Gastroesophageal sphincter (tissue), 3 donors: ENCODE measurements around the gene DACH1.
"Not testable (repeated sequence)": the region's sequence is repeated elsewhere in the genome, so short reads cannot be mapped to it uniquely, and the experiment has no call there.

Source experiments
- EP300 ChIP-seq: sonication (generic); formaldehyde crosslinking; IDR thresholded peaks from one replicate; pipeline ENCODE4 v1.6.1; 2017; ENCODE audit warnings: antibody characterized with exemption, mild to moderate bottlenecking
- POLR2A ChIP-seq, 2 donors: fragments of 450-650 bp; IDR thresholded peaks; one replicate each; pipeline ENCODE4 v1.6.1; 2017; ENCODE audit warnings: antibody characterized with exemption in 2 of 2, mild to moderate bottlenecking in 2 of 2, moderate library complexity in 1 of 2
- POLR2AphosphoS5 ChIP-seq: sonication (generic); formaldehyde crosslinking; IDR thresholded peaks from one replicate; pipeline ENCODE4 v1.6.1; 2017; ENCODE audit warnings: antibody characterized with exemption
- TF ChIP-seq, protein P1 (sequence below), 4 experiments: fragments of 200-600 bp in 2 of 4; fragments of 450-650 bp in 2 of 4; sonication (generic) in 1 of 4; IDR thresholded peaks; one replicate each; pipeline ENCODE4 v1.5.1; 2017 to 2019; ENCODE audit warnings: antibody characterized with exemption in 4 of 4, mild to moderate bottlenecking in 2 of 4, moderate library complexity in 2 of 4

GRCh38 chr13:71837582-71837981, 29.4 kb downstream of the DACH1 start:
- TF ChIP-seq, protein P1, sequence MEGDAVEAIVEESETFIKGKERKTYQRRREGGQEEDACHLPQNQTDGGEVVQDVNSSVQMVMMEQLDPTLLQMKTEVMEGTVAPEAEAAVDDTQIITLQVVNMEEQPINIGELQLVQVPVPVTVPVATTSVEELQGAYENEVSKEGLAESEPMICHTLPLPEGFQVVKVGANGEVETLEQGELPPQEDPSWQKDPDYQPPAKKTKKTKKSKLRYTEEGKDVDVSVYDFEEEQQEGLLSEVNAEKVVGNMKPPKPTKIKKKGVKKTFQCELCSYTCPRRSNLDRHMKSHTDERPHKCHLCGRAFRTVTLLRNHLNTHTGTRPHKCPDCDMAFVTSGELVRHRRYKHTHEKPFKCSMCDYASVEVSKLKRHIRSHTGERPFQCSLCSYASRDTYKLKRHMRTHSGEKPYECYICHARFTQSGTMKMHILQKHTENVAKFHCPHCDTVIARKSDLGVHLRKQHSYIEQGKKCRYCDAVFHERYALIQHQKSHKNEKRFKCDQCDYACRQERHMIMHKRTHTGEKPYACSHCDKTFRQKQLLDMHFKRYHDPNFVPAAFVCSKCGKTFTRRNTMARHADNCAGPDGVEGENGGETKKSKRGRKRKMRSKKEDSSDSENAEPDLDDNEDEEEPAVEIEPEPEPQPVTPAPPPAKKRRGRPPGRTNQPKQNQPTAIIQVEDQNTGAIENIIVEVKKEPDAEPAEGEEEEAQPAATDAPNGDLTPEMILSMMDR (IDR thresholded peaks at IDR 0.05): not testable (repeated sequence)
- not testable (repeated sequence) for TF ChIP-seq POLR2A (IDR thresholded peaks at IDR 0.05); POLR2AphosphoS5; EP300
